Esophagus muscularis mucosa (tissue), 4 donors: Measurements from ENCODE around the gene OBSCN. TPM values are rescaled to one million over a fixed set of nuclear protein-coding genes. Genes with fewer than 3 reads are reported as not detected.

Source experiments
- DNase-seq: peaks from one replicate; pipeline ENCODE4 v3.0.0-alpha.2; 2017; ENCODE audit errors: extremely low spot score
- H3K27ac ChIP-seq, 4 donors: fragments of 200-600 bp; sonication (generic); replicated peaks in 1 of 4; 1 replicate in 3 of 4; 2 replicates in 1 of 4; pipeline ENCODE4 v1.5.1; 2016 to 2019; ENCODE audit warnings: mild to moderate bottlenecking in 1 of 4
- H3K27me3 ChIP-seq, 4 donors: fragments of 200-600 bp; sonication (generic); one replicate each; pipeline versions ENCODE4 v1.5.1 to v1.6.0; 2016 to 2019
- H3K36me3 ChIP-seq, 4 donors: fragments of 200-600 bp; sonication (generic); one replicate each; pipeline ENCODE4 v1.5.1; 2016 to 2019
- H3K4me1 ChIP-seq, 4 donors: fragments of 200-600 bp; sonication (generic); one replicate each; pipeline ENCODE4 v1.5.1; 2016 to 2019
- H3K4me3 ChIP-seq, 4 donors: fragments of 200-600 bp; sonication (generic); 1 replicate in 2 of 4; 2 replicates in 2 of 4; pipeline ENCODE4 v1.5.1; 2016 to 2019; ENCODE audit warnings: mild to moderate bottlenecking in 4 of 4, moderate library complexity in 1 of 4
- H3K9me3 ChIP-seq, 4 donors: fragments of 200-600 bp; sonication (generic); 1 replicate in 3 of 4; 2 replicates in 1 of 4; pipeline ENCODE4 v1.5.1; 2016 to 2019
- EP300 ChIP-seq: sonication (generic); formaldehyde crosslinking; IDR thresholded peaks from one replicate; pipeline ENCODE4 v1.6.1; 2017; ENCODE audit warnings: antibody characterized with exemption
- POLR2A ChIP-seq: fragments of 450-650 bp; IDR thresholded peaks from one replicate; pipeline ENCODE4 v1.6.1; 2017; ENCODE audit warnings: antibody characterized with exemption, moderate library complexity, mild to moderate bottlenecking, low read depth
- POLR2AphosphoS5 ChIP-seq, 2 donors: sonication (generic); formaldehyde crosslinking; IDR thresholded peaks; one replicate each; pipeline ENCODE4 v1.6.1; 2017; ENCODE audit warnings: antibody characterized with exemption in 2 of 2
- WGBS: methylation state at CpG from one replicate; pipeline ENCODE4 v1.1.5; 2018; 5-methylcytosine and 5-hydroxymethylcytosine counted together
- intact Hi-C: fragments of 100-400 bp; cut with DNase I; formaldehyde crosslinking; loops from one replicate; pipeline ENCODE4 v1.15.1; 2023
- total RNA-seq, 4 donors: library from RNA; depleted of rRNA; stranded (reverse); fragments of >200 nt; gene quantifications; one replicate each; pipeline versions ENCODE4 v1.1.0 to v1.2.1, GENCODE V29; 2016
- TF ChIP-seq, protein P1 (sequence below), 3 experiments: fragments of 200-600 bp in 2 of 3; fragments of 450-650 bp in 1 of 3; sonication (generic) in 2 of 3; IDR thresholded peaks; one replicate each; pipeline ENCODE4 v1.5.1; 2017 to 2019; ENCODE audit warnings: antibody characterized with exemption in 3 of 3, mild to moderate bottlenecking in 2 of 3, moderate library complexity in 1 of 3

The OBSCN gene
- total RNA-seq, 4 donors from 2014 or later = 12.6 to 31.4 (median 17.8) TPM

GRCh38 chr1:228411548-228412430 is 203.9 kb downstream of the OBSCN start:
- WGBS = 90% methylated on average over 9 of the region's 9 CpGs
- DNase-seq = no peak
- intact Hi-C loops = no loop called here
- no peaks in the 10 kb centered on the region for H3K9me3 ChIP-seq
- TF ChIP-seq, protein P1, sequence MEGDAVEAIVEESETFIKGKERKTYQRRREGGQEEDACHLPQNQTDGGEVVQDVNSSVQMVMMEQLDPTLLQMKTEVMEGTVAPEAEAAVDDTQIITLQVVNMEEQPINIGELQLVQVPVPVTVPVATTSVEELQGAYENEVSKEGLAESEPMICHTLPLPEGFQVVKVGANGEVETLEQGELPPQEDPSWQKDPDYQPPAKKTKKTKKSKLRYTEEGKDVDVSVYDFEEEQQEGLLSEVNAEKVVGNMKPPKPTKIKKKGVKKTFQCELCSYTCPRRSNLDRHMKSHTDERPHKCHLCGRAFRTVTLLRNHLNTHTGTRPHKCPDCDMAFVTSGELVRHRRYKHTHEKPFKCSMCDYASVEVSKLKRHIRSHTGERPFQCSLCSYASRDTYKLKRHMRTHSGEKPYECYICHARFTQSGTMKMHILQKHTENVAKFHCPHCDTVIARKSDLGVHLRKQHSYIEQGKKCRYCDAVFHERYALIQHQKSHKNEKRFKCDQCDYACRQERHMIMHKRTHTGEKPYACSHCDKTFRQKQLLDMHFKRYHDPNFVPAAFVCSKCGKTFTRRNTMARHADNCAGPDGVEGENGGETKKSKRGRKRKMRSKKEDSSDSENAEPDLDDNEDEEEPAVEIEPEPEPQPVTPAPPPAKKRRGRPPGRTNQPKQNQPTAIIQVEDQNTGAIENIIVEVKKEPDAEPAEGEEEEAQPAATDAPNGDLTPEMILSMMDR (IDR thresholded peaks at IDR 0.05) = no peak
- TF ChIP-seq POLR2AphosphoS5 (IDR thresholded peaks at IDR 0.05) = no peak
- no peak for TF ChIP-seq EP300
- TF ChIP-seq POLR2A = no peak
- H3K36me3 ChIP-seq = peaks cover 0 to 11% (median 0%) of the 10 kb centered on the region in 4 donors
- H3K4me1 ChIP-seq = peaks cover 20 to 50% (median 34%) of the 10 kb centered on the region in 4 donors
- H3K27me3 ChIP-seq = peaks cover 0 to 26% (median 18%) of the 10 kb centered on the region in 4 donors
- no peak overlapping the region for H3K4me3 ChIP-seq
- H3K27ac ChIP-seq = no peak overlapping the region

DNA sequence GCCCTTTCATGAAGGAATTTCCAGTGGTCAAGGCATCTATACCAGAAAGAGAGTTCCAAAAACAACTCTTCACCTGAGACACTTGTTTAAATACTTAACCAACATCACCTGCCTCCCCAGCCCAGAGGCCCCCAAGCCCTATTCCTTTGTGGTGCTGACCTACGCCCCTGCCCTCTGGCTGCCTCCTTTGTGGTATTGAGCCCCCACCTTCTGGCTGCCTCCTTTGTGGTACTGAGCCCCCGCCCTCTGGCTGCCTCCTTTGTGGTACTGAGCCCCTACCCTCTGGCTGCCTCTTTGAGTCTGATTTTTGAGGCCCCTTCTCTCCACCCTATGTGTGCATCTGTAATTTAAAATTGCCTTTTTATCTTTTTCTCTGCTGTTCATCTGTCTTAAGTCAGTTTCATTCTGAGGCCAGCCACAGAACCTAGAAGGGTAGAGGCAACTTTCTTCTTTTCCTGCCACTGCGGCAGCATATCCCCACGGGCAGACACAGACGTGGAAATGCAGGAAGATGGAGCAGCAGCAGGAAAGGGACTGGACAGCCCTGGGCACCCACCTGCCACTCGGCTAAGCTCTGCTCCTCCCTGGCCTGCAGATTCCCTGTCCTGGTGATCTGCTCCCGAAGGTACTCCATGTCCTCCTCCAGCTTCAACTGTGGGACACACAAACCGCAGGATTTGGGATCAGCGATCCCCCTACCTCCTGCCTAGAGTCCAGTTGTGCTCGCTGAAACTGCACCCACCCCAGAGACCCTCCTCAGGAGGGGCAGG is 205.6 kb downstream of the OBSCN start:
- WGBS = 90% methylated on average over 10 of the region's 10 CpGs
- no peak overlapping the region for H3K27ac ChIP-seq
- peaks cover 0 to 11% (median 0%) of the 10 kb centered on the region in 4 donors for H3K36me3 ChIP-seq
- no peak for DNase-seq
- intact Hi-C loops = no loop called here
- peaks cover 0 to 43% (median 26%) of the 10 kb centered on the region in 4 donors for H3K27me3 ChIP-seq
- no peak overlapping the region for H3K4me3 ChIP-seq
- TF ChIP-seq POLR2AphosphoS5 (IDR thresholded peaks at IDR 0.05) (no peak), POLR2A (no peak), EP300 (no peak)
- TF ChIP-seq, protein P1 (IDR thresholded peaks at IDR 0.05) = no peak
- H3K9me3 ChIP-seq = no peaks in the 10 kb centered on the region
- peaks cover 19 to 45% (median 28%) of the 10 kb centered on the region in 4 donors for H3K4me1 ChIP-seq

DNA sequence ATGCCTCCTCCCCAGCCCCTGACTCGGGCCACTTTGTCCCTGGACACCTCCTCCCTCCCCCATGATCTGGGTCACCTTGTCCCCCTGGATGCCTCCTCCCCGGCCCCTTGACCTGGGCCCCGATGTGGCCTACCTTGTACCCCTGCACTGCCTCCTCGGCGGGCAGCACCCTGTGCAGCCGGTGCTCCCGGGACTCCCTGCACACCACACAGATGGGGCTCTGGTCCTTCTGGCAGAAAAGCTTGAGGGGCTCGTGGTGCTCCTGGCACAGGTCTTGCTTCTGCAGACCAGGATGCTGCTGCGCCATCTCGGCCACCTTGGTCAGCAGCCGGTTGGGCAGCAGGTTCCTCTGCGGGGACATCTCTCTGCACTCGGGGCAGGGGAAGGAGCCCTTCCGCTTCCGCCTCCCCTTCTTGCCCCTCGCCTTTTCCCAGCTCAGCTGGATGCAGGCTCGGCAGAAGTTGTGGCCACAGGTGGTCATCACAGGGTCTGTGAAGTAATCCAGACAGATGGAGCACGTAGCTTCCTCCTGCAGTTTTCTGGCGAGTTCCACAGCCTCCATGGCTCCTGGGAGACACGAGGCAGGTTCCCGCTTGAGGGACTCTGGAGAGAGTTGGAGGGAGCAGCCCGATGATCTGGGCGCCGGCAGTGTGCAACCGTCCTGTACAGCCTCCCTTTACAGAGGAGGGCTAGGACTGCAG is 206.8 kb downstream of the OBSCN start:
- 68% methylated on average over 20 of the region's 25 CpGs for WGBS
- Histone ChIP-seq H3K9me3 (no peaks in the 10 kb centered on the region), H3K4me3 (no peak overlapping the region), H3K4me1 (peaks cover 19 to 32% (median 21%) of the 10 kb centered on the region in 4 donors), H3K36me3 (peaks cover 0 to 11% (median 0%) of the 10 kb centered on the region in 4 donors), H3K27ac (no peak overlapping the region), H3K27me3 (peaks cover 0 to 50% (median 26%) of the 10 kb centered on the region in 4 donors)
- TF ChIP-seq POLR2AphosphoS5 (IDR thresholded peaks at IDR 0.05) = no peak
- TF ChIP-seq, protein P1 (IDR thresholded peaks at IDR 0.05) = no peak
- TF ChIP-seq EP300 = no peak
- no peak for TF ChIP-seq POLR2A
- no peak for DNase-seq
- intact Hi-C loops = no loop called here

DNA sequence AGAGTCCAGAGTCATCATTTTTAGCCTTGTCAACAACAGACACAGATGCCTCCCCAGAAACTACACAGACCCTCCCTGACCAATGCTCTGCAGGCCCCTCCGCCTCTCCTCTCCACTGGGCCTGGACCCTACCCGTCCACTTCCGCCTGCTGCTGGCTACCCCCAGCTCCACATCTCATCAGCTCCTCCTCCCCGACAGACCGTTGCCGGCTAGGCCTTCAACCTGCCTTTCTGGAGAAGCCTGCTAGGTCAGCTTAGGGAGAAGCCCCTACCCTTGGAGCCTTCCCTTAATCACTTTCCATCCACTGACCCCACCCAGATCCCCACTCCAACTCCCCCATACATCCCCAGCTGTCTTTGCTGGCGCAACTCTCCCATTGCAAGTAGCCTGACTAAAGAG is 207.4 kb downstream of the OBSCN start:
- Histone ChIP-seq H3K27ac (no peak overlapping the region), H3K36me3 (peaks cover 0 to 9% (median 0%) of the 10 kb centered on the region in 4 donors), H3K27me3 (peaks cover 0 to 55% (median 26%) of the 10 kb centered on the region in 4 donors), H3K9me3 (no peaks in the 10 kb centered on the region), H3K4me3 (no peak overlapping the region), H3K4me1 (peaks cover 19 to 30% (median 20%) of the 10 kb centered on the region in 4 donors)
- intact Hi-C loops = no loop called here
- WGBS = 64% methylated on average over 6 of the region's 7 CpGs
- DNase-seq = no peak
- TF ChIP-seq EP300 (no peak), POLR2AphosphoS5 (IDR thresholded peaks at IDR 0.05) (no peak), POLR2A (no peak)
- TF ChIP-seq, protein P1 (IDR thresholded peaks at IDR 0.05) = no peak
